OCI-M2 (cell line): ENCODE data around the gene DESI2.
"Not testable (repeated sequence)": the region's sequence is repeated elsewhere in the genome, so short reads cannot be mapped to it uniquely, and the experiment has no call there.

Experiments used
- DNase-seq: peaks from one replicate; lab custom pipeline; 2025; ENCODE audit not compliant: unreplicated experiment; lab: John Stamatoyannopoulos, UW

DESI2 gene

GRCh38 chr1:244704107-244704506 lies 51.2 kb downstream of the DESI2 start:
- DNase-seq: no peak

GRCh38 chr1:244705261-244706234 lies 52.6 kb downstream of the DESI2 start:
- DNase-seq: no peak

DNA sequence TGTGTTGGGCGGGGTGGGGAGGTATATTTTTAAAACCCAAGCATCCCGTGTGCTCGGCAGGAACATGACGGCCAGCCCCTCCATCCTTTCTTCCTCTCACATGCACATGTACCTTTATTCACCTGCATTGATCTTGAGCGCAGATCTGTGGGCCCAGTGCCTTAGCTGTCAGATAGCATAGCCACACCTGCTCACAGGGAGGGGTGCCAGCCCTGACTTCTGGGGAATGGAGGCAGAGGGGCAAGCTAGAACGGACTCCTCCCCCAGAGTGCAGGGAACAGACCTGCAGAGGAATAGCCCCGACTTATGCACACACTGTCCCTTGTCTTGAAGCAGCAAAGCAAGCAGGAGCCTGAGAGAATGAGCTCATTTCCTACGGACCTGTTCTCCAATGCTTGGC lies 56.1 kb downstream of the DESI2 start:
- no peak for DNase-seq

GRCh38 chr1:244709476-244710368 lies 56.8 kb downstream of the DESI2 start:
- DNase-seq: no peak

- no peak for DNase-seq
Observed at GRCh38 chr1:244710474-244711062, 57.6 kb downstream of the DESI2 start.

DNA sequence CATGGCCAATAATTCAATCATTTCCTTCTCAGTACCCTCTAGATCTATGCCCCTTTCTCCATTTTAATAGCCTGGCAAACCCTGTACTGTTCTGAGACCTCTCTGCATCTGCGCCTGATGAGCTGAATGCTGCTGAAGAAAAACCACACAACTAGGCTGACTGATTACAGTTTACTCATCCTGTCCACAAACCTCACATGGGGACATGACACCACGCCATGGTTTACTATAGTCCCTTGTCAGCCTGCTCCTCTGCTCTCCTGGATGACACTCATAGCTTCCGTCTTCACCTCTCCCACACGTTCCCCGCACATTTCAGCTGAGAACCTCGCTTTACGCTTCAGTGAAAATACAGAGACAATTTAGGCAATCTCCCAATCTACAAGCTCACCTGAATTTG lies 59.7 kb downstream of the DESI2 start:
- DNase-seq: no peak

DNA sequence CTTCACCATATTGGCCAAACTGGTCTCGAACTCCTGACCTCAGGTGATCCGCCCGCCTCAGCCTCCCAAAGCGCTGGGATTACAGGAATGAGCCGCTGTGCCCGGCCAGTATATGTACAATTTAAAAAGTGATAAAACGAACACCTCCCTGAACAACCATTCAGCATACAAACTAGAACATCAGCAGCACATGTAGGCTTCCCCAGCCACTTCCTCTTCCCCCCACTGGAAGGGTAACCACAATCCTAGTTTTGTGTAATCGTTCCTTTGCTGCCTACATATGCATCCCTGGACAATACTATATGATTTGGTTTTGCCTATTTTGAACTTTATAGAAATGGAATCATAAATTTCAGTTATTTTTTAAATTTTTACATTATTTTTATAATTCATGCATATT lies 60.4 kb downstream of the DESI2 start:
- DNase-seq: no peak

GRCh38 chr1:244727871-244728474 lies 75.0 kb downstream of the DESI2 start:
- DNase-seq: no peak

- DNase-seq: no peak
Observed at GRCh38 chr1:244730153-244730933, 77.4 kb downstream of the DESI2 start.

- no peak for DNase-seq
Observed at GRCh38 chr1:244730934-244731434, 78.1 kb downstream of the DESI2 start.

DNA sequence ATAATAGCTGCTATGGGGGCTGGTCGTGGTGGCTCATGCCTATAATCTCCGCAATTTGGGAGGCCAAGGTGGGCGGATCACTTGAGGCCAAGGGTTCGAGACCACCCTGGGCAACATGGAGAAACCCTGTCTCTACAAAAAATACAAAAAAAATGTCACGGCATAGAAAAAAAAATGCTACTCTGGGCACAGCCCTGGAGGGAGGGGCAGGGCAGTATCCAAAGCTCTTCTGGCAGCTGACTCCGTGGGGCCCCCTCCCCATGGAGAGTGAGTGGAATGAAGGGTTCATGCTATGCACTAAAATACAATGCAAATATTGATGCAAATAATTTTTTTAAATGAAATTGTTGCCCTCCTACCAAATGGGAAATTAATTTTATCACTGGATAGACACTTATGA lies 78.7 kb downstream of the DESI2 start:
- no peak for DNase-seq

DNA sequence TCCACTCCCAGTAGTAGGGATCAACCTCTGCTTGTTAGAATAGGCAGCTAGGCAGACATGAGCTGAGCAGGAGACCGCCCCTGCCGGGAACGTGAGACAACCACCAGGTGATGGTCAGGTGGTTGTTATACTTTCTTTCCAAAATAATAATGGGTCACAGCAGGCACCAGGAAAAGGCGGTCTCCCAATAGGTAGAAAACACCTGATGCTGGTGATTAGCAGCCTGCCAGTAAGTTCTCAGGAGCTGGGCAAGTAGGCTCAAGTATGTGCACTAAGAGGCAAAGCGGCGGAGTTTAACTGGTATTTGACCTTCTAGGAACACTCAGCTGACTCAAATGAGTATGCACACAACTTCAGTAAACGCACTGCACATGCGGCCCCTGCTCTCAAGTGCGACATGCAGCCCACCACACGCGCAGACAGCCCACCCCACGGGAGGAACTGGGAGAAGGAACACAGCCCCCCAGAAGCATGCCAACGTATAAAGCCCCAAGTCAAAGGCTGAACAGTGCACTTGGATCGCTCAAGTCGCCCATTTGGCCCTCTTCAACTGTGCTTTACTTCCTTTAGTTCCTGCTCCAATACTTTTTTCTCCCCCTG lies 80.0 kb downstream of the DESI2 start:
- no peak for DNase-seq

DNA sequence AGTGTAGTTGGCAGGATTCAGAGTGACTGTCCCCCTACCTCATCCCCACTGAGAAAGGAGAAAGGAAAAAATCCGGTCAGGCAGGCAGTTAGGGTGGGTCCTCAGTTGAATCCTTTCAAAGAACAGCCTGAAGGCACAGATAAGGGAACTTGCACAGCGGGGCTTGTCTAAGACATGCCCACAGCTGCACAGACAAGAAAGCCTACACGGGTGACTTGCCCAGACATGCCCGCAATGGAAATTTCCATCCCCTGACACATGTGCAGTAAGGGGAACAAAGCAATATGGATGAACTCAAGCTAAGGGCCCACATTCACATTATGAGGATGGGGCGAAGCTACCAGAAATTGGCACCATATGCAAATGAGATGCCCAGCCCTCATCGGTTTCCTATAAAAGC lies 82.5 kb downstream of the DESI2 start:
- no peak for DNase-seq

- no peak for DNase-seq
Observed at GRCh38 chr1:244735876-244736561, 83.1 kb downstream of the DESI2 start.

- DNase-seq: not testable (repeated sequence)
Observed at GRCh38 chr1:244739140-244739539, 86.2 kb downstream of the DESI2 start.

DNA sequence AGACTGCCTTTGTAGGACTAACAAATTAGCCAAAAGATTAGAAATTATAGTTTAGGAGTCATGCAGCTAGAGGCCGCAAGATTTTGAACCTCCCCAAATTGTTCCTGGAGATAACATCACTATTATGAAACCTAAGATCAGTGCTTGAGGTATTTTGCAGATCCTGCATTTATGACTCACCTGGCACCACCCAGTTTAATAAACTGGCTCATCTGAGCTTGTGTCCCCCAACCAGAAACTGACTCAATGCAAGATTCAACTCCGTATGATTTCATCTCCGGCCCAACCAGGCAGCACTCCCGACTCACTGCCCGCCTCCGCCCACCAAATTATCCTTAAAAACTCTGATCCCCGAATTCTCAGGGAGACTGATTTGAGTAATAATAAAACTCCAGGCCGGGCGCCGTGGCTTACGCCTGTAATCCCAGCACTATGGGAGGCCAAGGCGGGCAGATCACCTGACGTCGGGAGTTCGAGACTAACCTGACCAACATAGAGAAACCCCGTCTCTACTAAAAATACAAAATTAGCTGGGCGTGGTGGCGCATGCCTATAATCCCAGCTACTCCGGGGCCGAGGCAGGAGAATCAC lies 87.2 kb downstream of the DESI2 start:
- DNase-seq: not testable (repeated sequence)

DNA sequence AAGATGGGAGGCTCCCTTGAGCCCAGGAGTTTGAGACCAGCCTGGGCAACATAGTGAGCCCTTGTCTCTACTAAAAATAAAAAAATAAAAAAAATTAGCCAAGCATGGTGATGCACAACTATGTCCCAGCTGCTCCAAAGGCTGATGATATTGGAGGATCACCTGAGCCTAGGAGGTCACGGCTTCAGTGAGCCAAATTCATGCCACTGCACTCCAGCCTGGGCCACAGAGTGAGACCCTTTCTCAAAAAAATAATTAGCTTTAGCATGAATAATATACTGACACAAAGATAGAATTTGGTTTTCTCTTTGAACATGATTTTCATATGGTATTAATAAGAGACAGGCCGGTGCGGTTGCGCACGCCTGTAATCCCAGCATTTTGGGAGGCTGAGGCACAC lies 88.8 kb downstream of the DESI2 start:
- DNase-seq: no peak

- DNase-seq: no peak
Observed at GRCh38 chr1:244749230-244750016, 96.5 kb downstream of the DESI2 start.
